GM12875 (cell line): Measurements from ENCODE around the gene MCM7.

Experiments
- H3K4me3 ChIP-seq: one replicate; pipeline ENCODE4 v1.5.1; 2011; ENCODE audit warnings: low read depth, low read length, control low read depth
- CTCF ChIP-seq: IDR thresholded peaks from 2 replicates; pipeline ENCODE4 v1.5.1; 2011; ENCODE audit warnings: low read depth, mild to moderate bottlenecking, control low read depth, inconsistent platforms, low read length, moderate library complexity, borderline replicate concordance; ENCODE audit not compliant: insufficient read depth

Gene MCM7

GRCh38 chr7:100053215-100053614, 48.0 kb downstream of the MCM7 start:
- H3K4me3 ChIP-seq = no peak overlapping the region
- TF ChIP-seq CTCF = 0 out of 2 replicates have a peak, but pooled peaks have one; percentile 9

- no peak for TF ChIP-seq CTCF
- no peak overlapping the region for H3K4me3 ChIP-seq
These were observed 49.6 kb downstream of the MCM7 start for GRCh38 chr7:100051611-100052010.

DNA sequence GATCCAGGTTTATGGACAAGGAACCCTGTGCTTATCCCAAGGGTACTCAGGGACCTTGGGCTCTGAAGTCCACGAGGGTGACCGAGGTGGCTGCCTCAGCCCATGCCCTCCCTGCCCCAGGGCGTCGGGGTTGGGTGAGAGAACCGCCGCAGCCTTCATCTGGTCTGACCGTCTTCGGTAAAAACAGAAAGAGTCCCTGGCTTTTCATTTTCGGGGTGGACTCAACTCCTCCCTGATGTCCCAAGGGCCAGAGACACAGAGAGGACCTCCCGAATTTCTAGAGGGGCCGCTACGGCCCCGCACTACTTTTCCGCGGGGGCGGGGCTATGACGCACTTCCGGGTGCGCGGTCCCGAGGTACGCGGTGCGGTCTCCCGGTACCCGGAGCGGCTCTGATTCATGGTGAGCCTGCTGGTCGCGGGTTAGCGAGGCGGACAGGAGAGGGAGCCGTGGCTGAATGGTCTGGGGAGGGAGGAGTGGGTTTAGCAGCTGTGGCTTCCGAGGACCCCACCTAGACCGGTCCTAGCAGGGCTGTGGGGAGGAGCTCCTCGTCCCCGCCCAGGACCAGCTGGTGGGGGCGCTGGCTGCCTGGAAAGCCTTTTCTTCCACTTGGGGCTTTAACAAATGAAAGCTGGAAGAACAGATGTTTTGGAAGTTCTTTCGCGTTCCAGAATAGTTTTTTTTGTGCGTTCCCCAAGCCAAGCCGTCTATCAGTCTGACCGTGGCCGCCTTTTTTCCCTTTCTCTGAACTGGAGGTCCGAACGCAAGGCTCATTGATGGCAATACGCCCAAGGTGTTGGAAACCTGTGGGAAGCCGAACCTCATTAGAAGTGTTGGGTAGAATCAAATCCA, 51.5 kb downstream of the MCM7 start, which contains the start of gene ZSCAN21:
ZSCAN21 (plus strand) TSS at position 334 of the 851 bp plus-strand sequence. CDS start 7,233 bp downstream, outside the sequence.
- H3K4me3 ChIP-seq = peak within 1 kb of the TSS; percentile 94

GRCh38 chr7:100048680-100049079, 52.5 kb downstream of the MCM7 start:
- H3K4me3 ChIP-seq = no peak overlapping the region
- no peak for TF ChIP-seq CTCF

More for the DNA sequence above, 51.5 kb downstream of the MCM7 start, which contains the start of gene ZSCAN21:
- no peak for TF ChIP-seq CTCF

- 0 out of 2 replicates have a peak, but pooled peaks have one; percentile 13 for TF ChIP-seq CTCF
- H3K4me3 ChIP-seq = no peak overlapping the region
These were observed 56.5 kb downstream of the MCM7 start for GRCh38 chr7:100044718-100045117.
